ENCODE measurements around the gene TBRG4.
"Not testable (repeated sequence)": the region's sequence is repeated elsewhere in the genome, so short reads cannot be mapped to it uniquely, and the experiment has no call there.

DNA sequence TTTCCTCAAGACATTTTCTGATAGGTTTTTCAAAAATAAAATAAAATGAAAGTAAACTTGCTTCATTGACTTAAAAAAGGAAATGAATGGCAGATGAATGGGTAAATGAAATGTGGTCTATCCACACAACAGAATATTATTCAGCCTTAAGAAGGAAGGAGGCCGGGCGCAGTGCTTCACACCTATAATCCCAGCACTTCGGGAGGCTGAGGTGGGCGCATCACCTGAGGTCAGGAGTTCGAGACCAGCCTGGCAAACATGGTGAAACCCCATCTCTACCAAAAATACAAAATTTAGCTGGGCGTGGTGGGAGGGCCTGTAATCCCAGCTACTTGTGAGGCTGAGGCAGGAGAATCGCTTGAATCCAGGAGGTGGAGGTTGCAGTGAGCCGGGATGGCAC lies 42.4 kb upstream of the TBRG4 start:
- TF ChIP-seq, protein P1, sequence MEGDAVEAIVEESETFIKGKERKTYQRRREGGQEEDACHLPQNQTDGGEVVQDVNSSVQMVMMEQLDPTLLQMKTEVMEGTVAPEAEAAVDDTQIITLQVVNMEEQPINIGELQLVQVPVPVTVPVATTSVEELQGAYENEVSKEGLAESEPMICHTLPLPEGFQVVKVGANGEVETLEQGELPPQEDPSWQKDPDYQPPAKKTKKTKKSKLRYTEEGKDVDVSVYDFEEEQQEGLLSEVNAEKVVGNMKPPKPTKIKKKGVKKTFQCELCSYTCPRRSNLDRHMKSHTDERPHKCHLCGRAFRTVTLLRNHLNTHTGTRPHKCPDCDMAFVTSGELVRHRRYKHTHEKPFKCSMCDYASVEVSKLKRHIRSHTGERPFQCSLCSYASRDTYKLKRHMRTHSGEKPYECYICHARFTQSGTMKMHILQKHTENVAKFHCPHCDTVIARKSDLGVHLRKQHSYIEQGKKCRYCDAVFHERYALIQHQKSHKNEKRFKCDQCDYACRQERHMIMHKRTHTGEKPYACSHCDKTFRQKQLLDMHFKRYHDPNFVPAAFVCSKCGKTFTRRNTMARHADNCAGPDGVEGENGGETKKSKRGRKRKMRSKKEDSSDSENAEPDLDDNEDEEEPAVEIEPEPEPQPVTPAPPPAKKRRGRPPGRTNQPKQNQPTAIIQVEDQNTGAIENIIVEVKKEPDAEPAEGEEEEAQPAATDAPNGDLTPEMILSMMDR (IDR thresholded peaks at IDR 0.05; ENCODE audit: poor library complexity): not testable (repeated sequence)
- TF ChIP-seq EZH2phosphoT487 (IDR thresholded peaks at IDR 0.05; ENCODE audit: low read depth, severe bottlenecking, unreplicated experiment); EZH2 (IDR thresholded peaks at IDR 0.05; ENCODE audit: borderline replicate concordance): not testable (repeated sequence)

All from hepatocyte (in vitro differentiated cells).